Hepatocyte (in vitro differentiated cells): ENCODE results near the gene TMEM63A. TPM values are rescaled to one million over a fixed set of nuclear protein-coding genes. Genes with fewer than 3 reads are reported as not detected.

Experiments used
- DNase-seq: peaks from one replicate; pipeline ENCODE4 v3.0.0-alpha.2; 2016; ENCODE audit warnings: low spot score
- H2AFZ ChIP-seq: fragments of 200-600 bp; sonication (generic); 2 replicates; pipeline ENCODE4 v1.6.0; 2016; ENCODE audit warnings: antibody characterized with exemption, mild to moderate bottlenecking
- H3K27ac ChIP-seq: fragments of 200-600 bp; sonication (generic); 2 replicates; pipeline ENCODE4 v1.5.1; 2016; ENCODE audit warnings: mild to moderate bottlenecking
- H3K27me3 ChIP-seq: fragments of 200-600 bp; sonication (generic); 2 replicates; pipeline ENCODE4 v1.6.1; 2016
- H3K36me3 ChIP-seq: fragments of 200-600 bp; sonication (generic); replicated peaks from 2 replicates; pipeline ENCODE4 v1.5.1; 2016; ENCODE audit warnings: low read depth; ENCODE audit not compliant: insufficient read depth
- H3K4me1 ChIP-seq: fragments of 200-600 bp; sonication (generic); 2 replicates; pipeline ENCODE4 v1.5.1; 2016; ENCODE audit warnings: mild to moderate bottlenecking, moderate library complexity; ENCODE audit not compliant: insufficient read depth
- H3K4me2 ChIP-seq: fragments of 200-600 bp; sonication (generic); 2 replicates; pipeline ENCODE4 v1.6.0; 2016
- H3K4me3 ChIP-seq: fragments of 200-600 bp; sonication (generic); 2 replicates; pipeline ENCODE4 v1.5.1; 2016; ENCODE audit warnings: mild to moderate bottlenecking
- H3K79me2 ChIP-seq: fragments of 200-600 bp; sonication (generic); 2 replicates; pipeline ENCODE4 v1.6.0; 2017; ENCODE audit warnings: mild to moderate bottlenecking
- H3K9me2 ChIP-seq: fragments of 200-600 bp; sonication (generic); replicated peaks from 2 replicates; pipeline ENCODE4 v1.6.0; 2017; ENCODE audit warnings: mild to moderate bottlenecking; ENCODE audit not compliant: insufficient read depth
- H3K9me3 ChIP-seq: fragments of 200-600 bp; sonication (generic); 2 replicates; pipeline ENCODE4 v1.5.1; 2016; ENCODE audit warnings: low read depth, mild to moderate bottlenecking
- H4K20me1 ChIP-seq: fragments of 200-600 bp; sonication (generic); 2 replicates; pipeline ENCODE4 v1.6.0; 2016; ENCODE audit warnings: mild to moderate bottlenecking; ENCODE audit not compliant: insufficient read depth, poor library complexity, severe bottlenecking
- EZH2 ChIP-seq: fragments of 200-600 bp; sonication (generic); IDR thresholded peaks from 2 replicates; pipeline ENCODE4 v1.6.1; 2016; ENCODE audit warnings: antibody characterized with exemption, mild to moderate bottlenecking, borderline replicate concordance
- EZH2phosphoT487 ChIP-seq: fragments of 200-600 bp; sonication (generic); IDR thresholded peaks from one replicate; pipeline ENCODE4 v1.6.1; 2018; ENCODE audit warnings: antibody characterized with exemption, mild to moderate bottlenecking, low read depth, moderate library complexity; ENCODE audit not compliant: unreplicated experiment, severe bottlenecking
- WGBS: methylation state at CpG from one replicate; pipeline ENCODE4 v1.1.6; 2016; ENCODE audit warnings: low lambda C conversion rate; ENCODE audit errors: missing lambda C conversion rate; 5-methylcytosine and 5-hydroxymethylcytosine counted together
- polyA plus RNA-seq: library from polyadenylated mRNA; unstranded; fragments of >200 nt; fragmentation: Nextera tagmentation; extraction: Ambion mirVana; gene quantifications from 2 replicates; pipeline ENCODE4 v1.2.1, GENCODE V29; 2016
- total RNA-seq: library from RNA; depleted of rRNA; stranded (reverse); fragments of >200 nt; gene quantifications from 2 replicates; pipeline ENCODE4 v1.2.3, GENCODE V29; 2014
- TF ChIP-seq, protein P1 (sequence below): fragments of 200-600 bp; sonication (generic); IDR thresholded peaks from 2 replicates; pipeline ENCODE4 v1.5.1; 2016; ENCODE audit warnings: antibody characterized with exemption, mild to moderate bottlenecking; ENCODE audit not compliant: poor library complexity

The TMEM63A gene
- total and polyA plus RNA-seq, 2 experiments from 2014 or later, result 38.8 to 47.5 TPM

GRCh38 chr1:225886159-225887029 is 4.2 kb upstream of the TMEM63A start:
- Histone ChIP-seq H3K4me2 (no peak overlapping the region), H4K20me1 (no peaks in the 10 kb centered on the region), H3K9me2 (no peaks in the 10 kb centered on the region), H3K4me3 (no peak overlapping the region), H3K4me1 (peaks cover 14% of the 10 kb centered on the region), H2AFZ (no peak overlapping the region), H3K79me2 (peaks cover 22% of the 10 kb centered on the region), H3K36me3 (no peaks in the 10 kb centered on the region), H3K27ac (peak overlapping the region; percentile 51), H3K27me3 (no peaks in the 10 kb centered on the region), H3K9me3 (no peaks in the 10 kb centered on the region)
- peak; percentile 51 for DNase-seq
- WGBS, result 95% methylated on average over 19 of the region's 19 CpGs
- no peak for TF ChIP-seq EZH2
- TF ChIP-seq EZH2phosphoT487, result no peak

DNA sequence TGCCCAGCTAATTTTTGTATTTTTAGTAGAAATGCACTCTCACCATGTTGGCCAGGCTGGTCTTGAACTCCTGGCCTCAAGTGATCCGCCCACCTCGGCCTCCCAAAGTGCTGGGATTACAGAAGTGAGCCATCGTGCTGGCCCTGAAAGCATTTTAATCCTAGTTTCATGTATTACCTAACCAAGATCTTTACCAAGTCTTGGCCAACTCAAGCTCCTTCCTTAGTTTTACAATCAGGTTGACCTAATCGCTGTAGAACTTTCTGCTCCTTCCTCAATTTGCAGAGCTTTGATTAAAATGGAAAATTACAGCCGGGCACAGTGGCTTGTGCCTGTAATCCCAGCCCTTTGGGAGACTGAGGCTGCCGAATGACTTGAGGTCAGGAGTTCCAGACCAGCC is 3.2 kb upstream of the TMEM63A start:
- 91% methylated on average over 6 of the region's 6 CpGs for WGBS
- Histone ChIP-seq H3K9me3 (no peaks in the 10 kb centered on the region), H3K4me2 (no peak overlapping the region), H2AFZ (no peak overlapping the region), H3K4me3 (no peak overlapping the region), H3K27me3 (no peaks in the 10 kb centered on the region), H3K9me2 (no peaks in the 10 kb centered on the region), H3K27ac (no peak overlapping the region), H3K36me3 (no peaks in the 10 kb centered on the region), H4K20me1 (no peaks in the 10 kb centered on the region), H3K79me2 (peaks cover 31% of the 10 kb centered on the region), H3K4me1 (peaks cover 22% of the 10 kb centered on the region)
- TF ChIP-seq EZH2 (no peak), EZH2phosphoT487 (no peak)
- TF ChIP-seq, protein P1, sequence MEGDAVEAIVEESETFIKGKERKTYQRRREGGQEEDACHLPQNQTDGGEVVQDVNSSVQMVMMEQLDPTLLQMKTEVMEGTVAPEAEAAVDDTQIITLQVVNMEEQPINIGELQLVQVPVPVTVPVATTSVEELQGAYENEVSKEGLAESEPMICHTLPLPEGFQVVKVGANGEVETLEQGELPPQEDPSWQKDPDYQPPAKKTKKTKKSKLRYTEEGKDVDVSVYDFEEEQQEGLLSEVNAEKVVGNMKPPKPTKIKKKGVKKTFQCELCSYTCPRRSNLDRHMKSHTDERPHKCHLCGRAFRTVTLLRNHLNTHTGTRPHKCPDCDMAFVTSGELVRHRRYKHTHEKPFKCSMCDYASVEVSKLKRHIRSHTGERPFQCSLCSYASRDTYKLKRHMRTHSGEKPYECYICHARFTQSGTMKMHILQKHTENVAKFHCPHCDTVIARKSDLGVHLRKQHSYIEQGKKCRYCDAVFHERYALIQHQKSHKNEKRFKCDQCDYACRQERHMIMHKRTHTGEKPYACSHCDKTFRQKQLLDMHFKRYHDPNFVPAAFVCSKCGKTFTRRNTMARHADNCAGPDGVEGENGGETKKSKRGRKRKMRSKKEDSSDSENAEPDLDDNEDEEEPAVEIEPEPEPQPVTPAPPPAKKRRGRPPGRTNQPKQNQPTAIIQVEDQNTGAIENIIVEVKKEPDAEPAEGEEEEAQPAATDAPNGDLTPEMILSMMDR, result no peak
- no peak for DNase-seq

DNA sequence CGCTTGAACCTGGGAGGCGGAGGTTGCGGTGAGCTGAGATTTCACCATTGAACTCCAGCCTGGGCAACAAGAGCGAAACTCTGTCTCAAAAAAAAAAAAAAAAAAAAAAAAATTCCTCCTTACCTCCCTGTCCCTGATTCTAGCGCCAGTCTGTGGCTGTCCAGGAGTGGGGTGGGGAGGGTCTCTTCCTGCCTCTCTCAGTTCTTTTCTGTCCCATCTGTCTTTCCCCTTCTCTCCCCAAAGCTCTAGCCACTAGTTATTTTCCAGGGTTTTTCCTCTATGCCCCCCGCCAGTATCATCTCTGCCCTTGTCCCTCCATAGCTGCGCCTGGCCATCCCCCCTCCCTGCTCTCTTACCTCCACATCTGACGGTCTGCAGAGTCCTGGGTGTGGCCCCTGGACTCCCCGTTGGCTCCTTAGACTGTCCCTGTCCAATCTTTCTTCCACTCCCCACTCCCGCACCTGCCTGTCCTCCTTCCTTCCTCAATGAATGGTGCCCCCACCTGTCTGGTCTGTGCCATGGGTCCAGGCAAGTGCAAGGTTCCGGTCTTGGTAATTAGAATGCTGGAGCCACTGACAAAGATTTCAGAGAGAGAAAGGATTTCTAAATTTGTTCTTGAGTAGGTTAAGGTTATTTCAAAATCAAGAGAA is 1.6 kb upstream of the TMEM63A start:
- no peak for DNase-seq
- TF ChIP-seq EZH2phosphoT487 (no peak), EZH2 (no peak)
- TF ChIP-seq, protein P1, result no peak
- H3K79me2 ChIP-seq, result peaks cover 43% of the 10 kb centered on the region
- H3K9me2 ChIP-seq, result no peaks in the 10 kb centered on the region
- H3K27ac ChIP-seq, result peak overlapping the region; percentile 98
- H3K27me3 ChIP-seq, result no peaks in the 10 kb centered on the region
- H3K36me3 ChIP-seq, result no peaks in the 10 kb centered on the region
- 75% methylated on average over 10 of the region's 11 CpGs for WGBS
- H4K20me1 ChIP-seq, result no peaks in the 10 kb centered on the region
- H3K4me3 ChIP-seq, result no peak overlapping the region
- no peaks in the 10 kb centered on the region for H3K9me3 ChIP-seq
- peaks cover 36% of the 10 kb centered on the region for H3K4me1 ChIP-seq
- peak overlapping the region; percentile 99 for H3K4me2 ChIP-seq
- no peak overlapping the region for H2AFZ ChIP-seq
